ENCODE results near the gene JAKMIP1. TPM values are rescaled to one million over a fixed set of nuclear protein-coding genes. Genes with fewer than 3 reads are reported as not detected.
"Not testable (repeated sequence)": the region's sequence is repeated elsewhere in the genome, so short reads cannot be mapped to it uniquely, and the experiment has no call there.

The JAKMIP1 gene
- total RNA-seq, 1 donor from 2014 or later = not detected

DNA sequence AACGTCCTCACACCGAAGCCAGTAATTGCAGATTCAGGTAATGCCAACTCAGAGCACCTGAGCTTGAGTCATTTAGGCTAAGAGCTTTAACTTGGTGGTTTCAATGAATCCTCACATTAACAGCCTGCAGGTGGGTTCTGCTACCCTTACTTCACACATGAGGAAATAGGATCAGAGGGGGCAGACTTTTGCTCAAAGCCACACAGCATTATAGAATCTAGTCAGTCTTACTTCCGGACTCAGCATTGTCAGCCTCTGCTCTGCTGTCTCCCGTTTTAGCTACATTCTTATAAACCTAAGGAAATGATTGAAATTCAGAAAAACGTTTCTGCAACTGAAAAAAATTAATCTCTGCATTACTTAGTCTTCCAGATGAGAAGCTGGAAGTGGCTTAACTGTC, 188.1 kb downstream of the JAKMIP1 start:
- no peak for DNase-seq
- ATAC-seq = no peak
- intact Hi-C loops (cut with micrococcal nuclease) = no loop called here

DNA sequence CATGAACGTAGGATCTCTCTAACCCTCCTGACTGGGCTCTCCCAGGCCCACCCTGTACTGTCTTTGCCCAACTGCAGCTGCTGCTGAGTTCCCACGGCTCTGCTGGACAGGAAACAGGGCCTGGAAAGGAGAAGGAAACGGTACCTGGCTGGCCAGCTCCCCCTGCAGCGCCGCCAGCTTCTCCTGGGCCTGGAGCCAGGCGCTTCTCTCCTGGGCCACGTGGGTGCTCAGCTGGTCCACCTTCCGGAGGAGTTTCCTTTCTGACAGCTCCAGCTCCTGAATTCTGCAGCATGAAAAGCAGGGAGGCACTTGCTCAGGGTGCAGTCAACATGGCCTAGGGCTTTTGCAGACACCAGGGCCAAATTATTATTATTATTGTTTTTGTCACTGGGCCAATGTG, 188.7 kb downstream of the JAKMIP1 start:
- ATAC-seq (peak; percentile 43), DNase-seq (no peak)
- intact Hi-C loops (cut with micrococcal nuclease) = no loop called here

DNA sequence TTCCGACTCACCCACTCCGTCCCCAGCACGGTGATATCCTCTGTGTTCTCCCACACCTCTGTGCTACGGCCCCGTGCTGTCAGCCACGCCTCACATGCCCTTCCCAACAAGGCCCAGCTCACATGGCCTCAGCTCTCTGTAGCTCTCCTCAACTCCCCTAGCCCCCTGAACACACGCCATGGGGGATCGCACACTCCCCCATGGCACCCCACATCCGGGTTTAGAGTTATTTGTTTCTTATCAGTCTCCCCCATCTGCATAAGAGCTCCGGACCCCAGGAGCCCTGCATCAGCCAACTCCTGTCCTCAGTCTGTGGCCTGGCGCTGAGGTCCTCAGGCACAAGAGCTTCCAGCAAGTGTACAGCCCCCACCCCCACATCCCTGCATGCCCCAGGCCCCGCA, 189.1 kb downstream of the JAKMIP1 start:
- intact Hi-C loops (cut with micrococcal nuclease) = no loop called here
- DNase-seq (no peak), ATAC-seq (no peak)

- no peak for ATAC-seq
- intact Hi-C loops (cut with micrococcal nuclease) = no loop called here
- no peak for DNase-seq
Observed at GRCh38 chr4:6010789-6011188, 189.6 kb downstream of the JAKMIP1 start.

DNA sequence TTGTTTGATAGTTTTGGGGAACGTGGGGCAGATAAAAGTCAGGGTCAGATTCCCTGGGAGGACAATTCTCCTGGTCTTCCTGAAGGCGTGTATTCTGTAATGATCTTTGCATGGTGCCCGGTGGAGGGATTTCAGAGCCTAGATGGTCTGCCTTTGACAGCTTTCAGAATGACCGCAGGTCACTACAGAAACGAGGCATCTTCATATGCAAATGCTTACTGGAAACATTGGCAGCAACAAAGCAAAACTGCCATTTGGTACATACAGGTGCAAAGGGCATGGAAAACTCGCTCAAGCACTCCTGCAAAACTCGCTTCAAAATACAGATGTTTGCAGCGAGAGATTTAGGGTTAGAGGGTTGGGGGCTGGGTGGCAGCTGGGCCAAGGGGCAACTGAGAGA, 190.9 kb downstream of the JAKMIP1 start:
- ATAC-seq (no peak), DNase-seq (no peak)
- intact Hi-C loops (cut with micrococcal nuclease) = no loop called here

- ATAC-seq (no peak), DNase-seq (no peak)
- intact Hi-C loops (cut with micrococcal nuclease) = no loop called here
Observed at GRCh38 chr4:6008766-6009385, 191.5 kb downstream of the JAKMIP1 start.

GRCh38 chr4:6008092-6008551, 192.2 kb downstream of the JAKMIP1 start:
- intact Hi-C loops (cut with micrococcal nuclease) = no loop called here
- ATAC-seq (no peak), DNase-seq (no peak)

DNA sequence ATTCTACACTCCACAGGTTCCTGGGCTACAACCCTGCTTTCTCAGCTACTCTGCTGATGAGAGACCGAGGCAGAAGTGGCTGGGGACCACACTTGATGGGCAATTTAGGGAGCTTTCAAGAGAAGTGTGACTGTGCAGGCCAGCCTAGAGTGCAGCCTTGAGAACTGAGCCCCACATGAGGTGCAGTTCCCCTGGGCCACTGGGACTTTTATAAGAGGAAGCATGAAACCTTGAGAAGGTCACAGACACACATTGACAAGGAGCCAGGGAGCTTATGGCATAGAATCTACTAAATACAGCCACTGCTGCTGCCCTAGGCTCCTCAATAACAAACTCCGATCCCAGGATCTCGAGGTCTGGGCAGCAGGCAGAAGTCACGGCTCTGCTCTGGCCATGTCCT, 195.2 kb downstream of the JAKMIP1 start:
- no peak for ATAC-seq
- intact Hi-C loops (cut with micrococcal nuclease) = no loop called here
- no peak for DNase-seq

- ATAC-seq; intact Hi-C loops (cut with micrococcal nuclease); DNase-seq: not testable (repeated sequence)
Observed at GRCh38 chr4:6003485-6003884, 196.9 kb downstream of the JAKMIP1 start.

DNA sequence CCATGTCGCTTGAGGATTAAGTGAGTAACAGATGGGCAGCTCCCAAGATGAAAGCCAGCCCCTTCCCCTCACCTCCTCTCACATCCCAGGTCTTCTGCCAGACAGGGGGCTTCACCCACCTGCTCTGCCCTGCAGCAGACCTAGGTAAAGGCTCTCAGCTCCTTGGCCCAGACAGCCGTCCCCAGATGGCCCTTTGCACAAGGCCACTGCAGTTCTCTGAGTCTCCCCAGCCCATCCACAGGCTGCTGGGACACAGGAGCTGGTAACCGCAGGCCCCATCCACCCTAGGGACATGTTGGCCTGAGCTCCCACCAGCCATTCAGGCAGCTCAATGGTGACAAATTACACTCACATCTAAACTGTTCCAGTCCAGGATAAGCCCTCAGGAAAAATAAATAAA, 197.4 kb downstream of the JAKMIP1 start:
- DNase-seq (no peak), ATAC-seq (no peak)
- intact Hi-C loops (cut with micrococcal nuclease) = no loop called here

DNA sequence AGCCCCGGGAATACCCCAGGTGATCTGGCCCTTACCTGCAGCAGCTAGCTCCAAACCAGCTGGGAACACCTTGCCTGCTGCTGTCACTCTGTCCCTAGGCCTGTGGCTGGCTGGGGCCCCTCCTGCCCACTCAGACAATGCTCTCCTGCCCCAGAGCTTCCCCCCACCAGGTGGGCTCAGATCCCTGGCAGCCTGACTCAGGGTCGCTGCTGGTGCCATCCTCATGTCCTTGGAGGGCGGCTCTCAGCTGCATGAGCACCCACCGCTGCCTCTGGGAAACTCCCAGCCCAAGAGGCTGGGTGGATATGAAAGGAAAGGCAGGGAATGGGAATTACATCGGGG, 197.9 kb downstream of the JAKMIP1 start:
- intact Hi-C loops (cut with micrococcal nuclease) = no loop called here
- DNase-seq = no peak
- no peak for ATAC-seq

- intact Hi-C loops (cut with micrococcal nuclease) = no loop called here
- DNase-seq = no peak
- no peak for ATAC-seq
Observed at GRCh38 chr4:6001680-6002491, 198.5 kb downstream of the JAKMIP1 start.

GRCh38 chr4:5999830-6000365, 200.5 kb downstream of the JAKMIP1 start:
- DNase-seq = no peak
- no peak for ATAC-seq
- intact Hi-C loops (cut with micrococcal nuclease) = no loop called here

- intact Hi-C loops (cut with micrococcal nuclease) = no loop called here
- DNase-seq = no peak
- no peak for ATAC-seq
Observed at GRCh38 chr4:5999356-5999755, 201.0 kb downstream of the JAKMIP1 start.

GRCh38 chr4:5998333-5998936, 201.9 kb downstream of the JAKMIP1 start:
- intact Hi-C loops (cut with micrococcal nuclease) = no loop called here
- ATAC-seq = peak; percentile 83
- DNase-seq = peak; percentile 59

GRCh38 chr4:5996641-5997040, 203.7 kb downstream of the JAKMIP1 start:
- ATAC-seq = no peak
- intact Hi-C loops (cut with micrococcal nuclease) = no loop called here
- no peak for DNase-seq

- intact Hi-C loops (cut with micrococcal nuclease) = no loop called here
- ATAC-seq (no peak), DNase-seq (no peak)
Observed at GRCh38 chr4:5995901-5996623, 204.3 kb downstream of the JAKMIP1 start.

GRCh38 chr4:5993876-5994811, 206.2 kb downstream of the JAKMIP1 start:
- intact Hi-C loops (cut with micrococcal nuclease) = no loop called here
- no peak for DNase-seq
- ATAC-seq = no peak

DNA sequence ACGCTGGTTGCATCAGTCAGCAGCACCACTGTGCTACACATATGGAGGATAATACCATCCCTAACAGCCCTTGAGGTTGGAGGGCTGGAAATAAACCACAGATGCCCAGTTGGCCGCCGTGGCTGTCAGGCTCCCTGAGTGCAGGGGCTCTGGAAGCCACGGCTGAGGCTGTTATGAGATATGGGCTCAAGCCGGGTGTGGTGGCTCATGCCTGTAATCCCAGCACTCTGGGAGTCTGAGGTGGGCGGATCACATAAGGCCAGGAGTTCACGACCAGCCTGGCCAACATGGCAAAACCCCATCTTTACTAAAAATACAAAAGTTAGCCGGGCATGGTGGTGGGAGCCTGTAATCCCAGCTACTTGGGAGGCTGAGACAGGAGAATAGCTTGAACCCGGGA, 207.0 kb downstream of the JAKMIP1 start:
- intact Hi-C loops (cut with micrococcal nuclease); DNase-seq; ATAC-seq: not testable (repeated sequence)

All from left ventricle myocardium superior (tissue), 1 donor.